ENCODE data around the gene SMS.

Gene SMS

GRCh38 chrX:21963269-21963668 lies 22.8 kb downstream of the SMS start:
- no peak overlapping the region for H2AFZ ChIP-seq (ENCODE audit: low read length)
- no peaks in the 10 kb centered on the region for H3K27me3 ChIP-seq (ENCODE audit: insufficient read depth, low read length)
- H3K4me3 ChIP-seq (ENCODE audit: low read depth, low read length, poor library complexity, severe bottlenecking), result no peak overlapping the region
- H3K36me3 ChIP-seq (ENCODE audit: insufficient read depth, low read length), result 0 out of 2 replicates have a peak, but pooled peaks cover 5% of the 10 kb centered on the region
- TF ChIP-seq CTCF (IDR thresholded peaks at IDR 0.05; ENCODE audit: low read length) (no peak), EZH2 (IDR thresholded peaks at IDR 0.05; ENCODE audit: borderline replicate concordance, low read length) (no peak)
- H3K4me2 ChIP-seq (ENCODE audit: low read length), result no peak overlapping the region
- H3K9me3 ChIP-seq (ENCODE audit: low read length), result no peaks in the 10 kb centered on the region
- H3K9me2 ChIP-seq (ENCODE audit: low read depth, low read length), result no peaks in the 10 kb centered on the region
- H3K27ac ChIP-seq (ENCODE audit: low read depth, low read length, poor library complexity, severe bottlenecking), result no peak overlapping the region
- no peaks in the 10 kb centered on the region for H4K20me1 ChIP-seq (ENCODE audit: insufficient read depth, low read length)
- peaks cover 7% of the 10 kb centered on the region for H3K4me1 ChIP-seq (ENCODE audit: insufficient read depth, low read length, severe bottlenecking)
- H3F3A ChIP-seq (ENCODE audit: insufficient read depth, low read length), result no peaks in the 10 kb centered on the region
- H3K79me2 ChIP-seq (ENCODE audit: insufficient read depth, low read length), result peaks cover 34% of the 10 kb centered on the region
- H3K9ac ChIP-seq (ENCODE audit: low read length), result no peak overlapping the region

GRCh38 chrX:21963731-21964405 lies 23.4 kb downstream of the SMS start:
- Histone ChIP-seq H3K9ac (ENCODE audit: low read length) (no peak overlapping the region), H3K27me3 (ENCODE audit: insufficient read depth, low read length) (no peaks in the 10 kb centered on the region), H3K9me3 (ENCODE audit: low read length) (no peaks in the 10 kb centered on the region), H3K79me2 (ENCODE audit: insufficient read depth, low read length) (peaks cover 28% of the 10 kb centered on the region), H4K20me1 (ENCODE audit: insufficient read depth, low read length) (no peaks in the 10 kb centered on the region), H3K36me3 (ENCODE audit: insufficient read depth, low read length) (0 out of 2 replicates have a peak, but pooled peaks cover 8% of the 10 kb centered on the region), H3F3A (ENCODE audit: insufficient read depth, low read length) (no peaks in the 10 kb centered on the region), H3K9me2 (ENCODE audit: low read depth, low read length) (no peaks in the 10 kb centered on the region), H3K27ac (ENCODE audit: low read depth, low read length, poor library complexity, severe bottlenecking) (no peak overlapping the region), H3K4me1 (ENCODE audit: insufficient read depth, low read length, severe bottlenecking) (peaks cover 7% of the 10 kb centered on the region), H3K4me3 (ENCODE audit: low read depth, low read length, poor library complexity, severe bottlenecking) (no peak overlapping the region), H2AFZ (ENCODE audit: low read length) (no peak overlapping the region), H3K4me2 (ENCODE audit: low read length) (no peak overlapping the region)
- TF ChIP-seq EZH2 (IDR thresholded peaks at IDR 0.05; ENCODE audit: borderline replicate concordance, low read length) (no peak), CTCF (IDR thresholded peaks at IDR 0.05; ENCODE audit: low read length) (no peak)

GRCh38 chrX:21966866-21967265 lies 26.4 kb downstream of the SMS start:
- Histone ChIP-seq H4K20me1 (ENCODE audit: insufficient read depth, low read length) (no peaks in the 10 kb centered on the region), H3K9me3 (ENCODE audit: low read length) (no peaks in the 10 kb centered on the region), H2AFZ (ENCODE audit: low read length) (no peak overlapping the region), H3K27ac (ENCODE audit: low read depth, low read length, poor library complexity, severe bottlenecking) (no peak overlapping the region), H3K4me3 (ENCODE audit: low read depth, low read length, poor library complexity, severe bottlenecking) (no peak overlapping the region), H3K4me1 (ENCODE audit: insufficient read depth, low read length, severe bottlenecking) (no peaks in the 10 kb centered on the region), H3K79me2 (ENCODE audit: insufficient read depth, low read length) (peaks cover 12% of the 10 kb centered on the region), H3K4me2 (ENCODE audit: low read length) (no peak overlapping the region), H3F3A (ENCODE audit: insufficient read depth, low read length) (no peaks in the 10 kb centered on the region), H3K9me2 (ENCODE audit: low read depth, low read length) (no peaks in the 10 kb centered on the region), H3K36me3 (ENCODE audit: insufficient read depth, low read length) (0 out of 2 replicates have a peak, but pooled peaks cover 8% of the 10 kb centered on the region), H3K27me3 (ENCODE audit: insufficient read depth, low read length) (no peaks in the 10 kb centered on the region), H3K9ac (ENCODE audit: low read length) (no peak overlapping the region)
- TF ChIP-seq EZH2 (IDR thresholded peaks at IDR 0.05; ENCODE audit: borderline replicate concordance, low read length), result no peak
- no peak for TF ChIP-seq CTCF (IDR thresholded peaks at IDR 0.05; ENCODE audit: low read length)

All from OCI-LY1 (cell line).